ENCODE data around the gene KANK2.

DNA sequence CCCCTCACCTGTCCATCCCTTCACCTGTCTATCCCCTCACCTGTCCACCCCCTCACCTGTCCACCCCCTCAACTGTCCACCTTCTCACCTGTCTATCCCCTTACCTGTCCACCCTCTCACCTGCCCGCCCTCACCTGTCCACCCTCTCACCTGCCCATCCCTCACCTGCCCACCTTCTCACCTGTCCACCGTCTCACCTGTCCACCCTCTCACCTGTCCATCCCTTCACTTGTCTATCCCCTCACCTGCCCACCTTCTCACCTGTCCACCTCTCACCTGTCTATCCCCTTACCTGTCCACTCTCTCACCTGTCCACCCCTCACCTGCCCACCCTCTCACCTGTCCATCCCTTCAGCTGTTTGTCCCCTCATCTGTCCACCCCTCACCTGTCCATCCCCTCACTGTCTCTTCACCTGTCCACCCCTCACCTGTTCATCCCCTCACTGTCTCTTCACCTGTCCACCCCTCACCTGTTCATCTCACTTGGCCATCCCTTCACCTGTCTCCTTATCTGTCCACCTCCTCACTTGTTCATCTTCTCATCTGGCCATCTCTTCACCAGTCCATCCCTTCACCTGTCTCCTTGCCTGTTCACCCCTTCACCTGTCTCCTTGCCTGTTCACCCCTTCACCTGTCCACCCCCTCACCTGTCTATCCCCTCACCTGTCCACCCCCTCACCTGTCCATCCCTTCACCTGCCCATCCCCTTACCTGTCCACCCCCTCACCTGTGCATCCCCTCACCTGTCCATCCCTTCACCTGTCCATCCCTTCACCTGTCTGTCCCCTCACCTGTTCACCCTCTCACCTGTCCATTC lies 12.7 kb upstream of the KANK2 start:
- TF ChIP-seq, protein P1, sequence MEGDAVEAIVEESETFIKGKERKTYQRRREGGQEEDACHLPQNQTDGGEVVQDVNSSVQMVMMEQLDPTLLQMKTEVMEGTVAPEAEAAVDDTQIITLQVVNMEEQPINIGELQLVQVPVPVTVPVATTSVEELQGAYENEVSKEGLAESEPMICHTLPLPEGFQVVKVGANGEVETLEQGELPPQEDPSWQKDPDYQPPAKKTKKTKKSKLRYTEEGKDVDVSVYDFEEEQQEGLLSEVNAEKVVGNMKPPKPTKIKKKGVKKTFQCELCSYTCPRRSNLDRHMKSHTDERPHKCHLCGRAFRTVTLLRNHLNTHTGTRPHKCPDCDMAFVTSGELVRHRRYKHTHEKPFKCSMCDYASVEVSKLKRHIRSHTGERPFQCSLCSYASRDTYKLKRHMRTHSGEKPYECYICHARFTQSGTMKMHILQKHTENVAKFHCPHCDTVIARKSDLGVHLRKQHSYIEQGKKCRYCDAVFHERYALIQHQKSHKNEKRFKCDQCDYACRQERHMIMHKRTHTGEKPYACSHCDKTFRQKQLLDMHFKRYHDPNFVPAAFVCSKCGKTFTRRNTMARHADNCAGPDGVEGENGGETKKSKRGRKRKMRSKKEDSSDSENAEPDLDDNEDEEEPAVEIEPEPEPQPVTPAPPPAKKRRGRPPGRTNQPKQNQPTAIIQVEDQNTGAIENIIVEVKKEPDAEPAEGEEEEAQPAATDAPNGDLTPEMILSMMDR (IDR thresholded peaks at IDR 0.05): no peak
- no peak for TF ChIP-seq POLR2A (IDR thresholded peaks at IDR 0.05)

All from uterus (tissue), 2 donors.